Measurements from ENCODE around the gene AVPR2. TPM values are rescaled to one million over a fixed set of nuclear protein-coding genes. Genes with fewer than 3 reads are reported as not detected.
A peak's percentile ranks its signal among the peaks of the same experiment; 100 is the strongest.

The AVPR2 gene
- total RNA-seq, 1 experiment from 2014 or later = not detected

DNA sequence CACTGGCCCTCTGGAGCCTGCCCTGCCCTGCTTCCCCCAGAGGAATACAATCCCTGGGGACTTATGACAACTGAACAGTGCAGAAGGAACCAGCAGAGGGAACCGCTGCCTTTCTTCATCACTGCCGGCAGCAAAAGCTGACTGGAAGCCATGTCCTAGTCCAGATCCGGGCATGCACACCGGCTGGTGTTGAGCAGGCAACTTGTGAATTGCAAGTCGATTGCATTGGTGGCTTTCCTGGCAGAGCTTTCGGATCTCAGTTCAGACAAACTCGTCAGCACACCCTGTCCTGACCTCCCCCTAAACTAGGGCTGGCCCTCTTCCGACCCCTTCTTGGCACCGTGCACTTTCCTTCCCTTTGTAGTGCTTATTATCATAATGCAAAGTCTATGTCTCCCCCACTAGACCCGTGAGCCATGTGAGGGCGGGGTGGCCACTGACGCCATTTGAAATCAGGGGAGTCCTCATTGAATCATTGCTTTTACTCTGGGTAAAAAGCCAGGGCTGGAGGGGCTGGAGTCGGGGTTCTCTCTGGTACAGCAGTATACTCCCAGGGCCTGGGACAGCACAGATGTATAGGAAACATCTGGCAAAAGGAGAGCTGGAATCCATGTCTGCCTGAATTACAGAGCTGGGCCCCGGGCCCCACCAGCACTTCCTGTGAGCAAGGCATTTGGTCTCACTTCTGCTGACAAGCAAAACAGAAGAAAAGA lies 19.8 kb downstream of the AVPR2 start:
- H3K4me1 ChIP-seq = peaks cover 8% of the 10 kb centered on the region; the same call in 1 of the 2 replicates
- TF ChIP-seq, protein P1, sequence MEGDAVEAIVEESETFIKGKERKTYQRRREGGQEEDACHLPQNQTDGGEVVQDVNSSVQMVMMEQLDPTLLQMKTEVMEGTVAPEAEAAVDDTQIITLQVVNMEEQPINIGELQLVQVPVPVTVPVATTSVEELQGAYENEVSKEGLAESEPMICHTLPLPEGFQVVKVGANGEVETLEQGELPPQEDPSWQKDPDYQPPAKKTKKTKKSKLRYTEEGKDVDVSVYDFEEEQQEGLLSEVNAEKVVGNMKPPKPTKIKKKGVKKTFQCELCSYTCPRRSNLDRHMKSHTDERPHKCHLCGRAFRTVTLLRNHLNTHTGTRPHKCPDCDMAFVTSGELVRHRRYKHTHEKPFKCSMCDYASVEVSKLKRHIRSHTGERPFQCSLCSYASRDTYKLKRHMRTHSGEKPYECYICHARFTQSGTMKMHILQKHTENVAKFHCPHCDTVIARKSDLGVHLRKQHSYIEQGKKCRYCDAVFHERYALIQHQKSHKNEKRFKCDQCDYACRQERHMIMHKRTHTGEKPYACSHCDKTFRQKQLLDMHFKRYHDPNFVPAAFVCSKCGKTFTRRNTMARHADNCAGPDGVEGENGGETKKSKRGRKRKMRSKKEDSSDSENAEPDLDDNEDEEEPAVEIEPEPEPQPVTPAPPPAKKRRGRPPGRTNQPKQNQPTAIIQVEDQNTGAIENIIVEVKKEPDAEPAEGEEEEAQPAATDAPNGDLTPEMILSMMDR (IDR thresholded peaks at IDR 0.05; ENCODE audit: insufficient read depth in 1 of 2, low read depth in 1 of 2, low read length in 1 of 2, severe bottlenecking in 1 of 2, unreplicated experiment in 1 of 2) = peak in 1 of 2 experiments; percentile 52
- Mint-ChIP-seq H3K4me1 (ENCODE audit: low read depth, unreplicated experiment) (no peaks in the 10 kb centered on the region), H3K4me3 (ENCODE audit: unreplicated experiment) (no peak overlapping the region), H3K36me3 (ENCODE audit: insufficient read depth, unreplicated experiment) (peaks cover 26% of the 10 kb centered on the region), H3K9me3 (ENCODE audit: unreplicated experiment) (no peaks in the 10 kb centered on the region), H3K27ac (ENCODE audit: unreplicated experiment) (no peak overlapping the region), H3K27me3 (ENCODE audit: insufficient read depth, unreplicated experiment) (no peaks in the 10 kb centered on the region)
- H3K36me3 ChIP-seq (ENCODE audit: control insufficient read depth, insufficient read depth, low read length) = no peaks in the 10 kb centered on the region
- CTCF ChIA-PET = interaction anchor here (0.6 to 5.0 kb wide), 2 partner anchors 13 to 23 kb away, joined by 6 to 37 read pairs; no protein-coding TSS in a partner anchor
- BruUV-seq (replicated peaks) = no TSS peak
- H3K4me3 ChIP-seq (ENCODE audit: low read depth, low read length) = no peak overlapping the region
- DNase-seq = peak; percentile 47 to 59
- POLR2A ChIA-PET = interaction anchor here (0.5 kb wide), 1 partner anchor 449 kb away, joined by 3 read pairs; no protein-coding TSS in a partner anchor
- intact Hi-C loops (cut with micrococcal nuclease; ENCODE audit: unreplicated experiment) = loop anchor here (1.0 to 10.0 kb wide), 4 partner anchors 23 to 160 kb away; partner anchors contain the start of genes IDH3G, PLXNB3 and SSR4
- no peaks in the 10 kb centered on the region for H3K27me3 ChIP-seq (replicated peaks; ENCODE audit: control insufficient read depth, insufficient read depth, low read length)
- H3K9me3 ChIP-seq = no peaks in the 10 kb centered on the region

DNA sequence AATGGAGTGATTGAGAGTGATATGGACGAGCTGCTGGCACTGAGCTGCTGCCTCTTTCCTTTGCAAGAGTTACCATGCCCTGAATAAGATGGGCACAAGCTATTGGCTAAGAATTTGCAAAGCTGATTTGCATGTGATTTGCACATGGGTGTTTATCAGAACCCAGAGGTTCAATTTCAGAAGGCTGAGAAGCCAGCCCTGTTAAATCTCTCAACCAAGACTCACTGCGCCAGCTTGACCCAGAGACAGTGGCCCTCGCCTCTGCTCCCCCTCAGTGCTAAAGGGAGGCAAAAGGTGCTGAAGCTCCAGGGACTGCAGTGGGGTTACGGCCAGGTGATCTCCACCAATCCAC lies 20.9 kb downstream of the AVPR2 start:
- peak overlapping the region; percentile 36 for H3K4me3 ChIP-seq (ENCODE audit: low read depth, low read length)
- peaks cover 8% of the 10 kb centered on the region; the same call in 1 of the 2 replicates for H3K4me1 ChIP-seq
- H3K4me3 Mint-ChIP-seq (ENCODE audit: unreplicated experiment) = peak overlapping the region; percentile 74
- TSS peak; percentile 11 for BruUV-seq (replicated peaks)
- no peaks in the 10 kb centered on the region for H3K27me3 Mint-ChIP-seq (ENCODE audit: insufficient read depth, unreplicated experiment)
- H3K36me3 ChIP-seq (ENCODE audit: control insufficient read depth, insufficient read depth, low read length) = no peaks in the 10 kb centered on the region
- POLR2A ChIA-PET = interaction anchor here (1.0 kb wide), 1 partner anchor 10 kb away, joined by 3 read pairs; the partner anchor contains the start of gene NAA10
- CTCF ChIA-PET = interaction anchor here (5.0 kb wide), 1 partner anchor 22 kb away, joined by 37 read pairs; no protein-coding TSS in a partner anchor
- H3K36me3 Mint-ChIP-seq (ENCODE audit: insufficient read depth, unreplicated experiment) = peaks cover 27% of the 10 kb centered on the region
- TF ChIP-seq, protein P1 (IDR thresholded peaks at IDR 0.05; ENCODE audit: insufficient read depth in 1 of 2, low read depth in 1 of 2, low read length in 1 of 2, severe bottlenecking in 1 of 2, unreplicated experiment in 1 of 2) = no peak
- no peaks in the 10 kb centered on the region for H3K9me3 Mint-ChIP-seq (ENCODE audit: unreplicated experiment)
- H3K4me1 Mint-ChIP-seq (ENCODE audit: low read depth, unreplicated experiment) = no peaks in the 10 kb centered on the region
- no peak for DNase-seq
- no peaks in the 10 kb centered on the region for H3K9me3 ChIP-seq
- intact Hi-C loops (cut with micrococcal nuclease; ENCODE audit: unreplicated experiment) = loop anchor here (10.0 kb wide), 1 partner anchor 131 kb away; the partner anchor contains the start of genes IDH3G and SSR4
- no peaks in the 10 kb centered on the region for H3K27me3 ChIP-seq (replicated peaks; ENCODE audit: control insufficient read depth, insufficient read depth, low read length)
- no peak overlapping the region for H3K27ac Mint-ChIP-seq (ENCODE audit: unreplicated experiment)

DNA sequence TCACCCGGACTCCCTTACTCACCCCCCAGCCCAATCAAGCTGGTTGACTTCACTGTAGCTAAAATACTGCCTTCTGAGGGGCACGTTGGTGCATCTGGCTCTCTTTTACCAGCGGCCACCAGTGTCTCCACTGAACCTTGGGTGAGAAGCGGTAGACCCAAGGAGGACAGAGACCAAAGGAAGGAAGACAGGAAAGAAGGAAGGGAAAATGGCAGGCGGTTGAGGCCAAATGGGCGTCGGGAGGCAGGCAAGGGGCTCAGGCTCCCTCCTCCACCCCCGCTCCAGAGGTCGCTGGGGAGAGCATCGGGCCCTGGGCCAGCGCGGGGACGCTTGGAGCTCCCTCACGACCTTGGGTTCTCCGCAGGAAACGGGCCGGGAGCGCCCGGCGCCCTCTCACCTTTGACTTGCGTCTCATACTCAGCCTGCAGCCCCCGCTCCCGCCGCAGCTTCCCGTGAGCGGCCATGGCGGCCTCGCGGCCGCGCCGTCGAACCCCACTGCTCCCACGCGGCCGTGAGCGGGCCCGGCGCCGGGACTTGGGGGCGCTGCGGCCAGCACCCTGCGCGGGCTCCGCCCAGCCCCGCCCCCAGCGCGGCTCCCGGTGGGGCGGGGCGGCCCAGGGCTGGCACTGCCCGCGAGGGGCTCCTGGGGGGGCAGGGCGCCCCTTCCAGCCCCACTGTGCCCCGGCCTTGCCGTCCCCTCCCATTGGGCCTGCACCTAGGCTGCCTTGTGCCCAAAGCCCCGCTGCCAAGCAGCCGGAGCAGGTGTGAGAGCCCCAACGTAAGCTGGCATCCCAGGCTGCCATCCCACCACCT lies 21.5 kb downstream of the AVPR2 start, which contains the start of gene ARHGAP4:
TSS of gene ARHGAP4 (minus strand) at position 526 of the 813 bp plus-strand sequence. CDS start at position 464, 62 bp downstream.
- POLR2A ChIA-PET = interaction anchor here (0.6 to 1.0 kb wide), 2 partner anchors 9 to 19 kb away, joined by 3 to 4 read pairs; partner anchors contain the start of gene NAA10
- Mint-ChIP-seq H3K4me3 (ENCODE audit: unreplicated experiment) (peak within 1 kb of the TSS; percentile 74), H3K36me3 (ENCODE audit: insufficient read depth, unreplicated experiment) (peaks cover 27% of the 10 kb centered on the region), H3K27me3 (ENCODE audit: insufficient read depth, unreplicated experiment) (no peaks in the 10 kb centered on the region), H3K27ac (ENCODE audit: unreplicated experiment) (peak within 1 kb of the TSS; percentile 73), H3K4me1 (ENCODE audit: low read depth, unreplicated experiment) (no peaks in the 10 kb centered on the region), H3K9me3 (ENCODE audit: unreplicated experiment) (no peaks in the 10 kb centered on the region)
- no peaks in the 10 kb centered on the region for H3K27me3 ChIP-seq (replicated peaks; ENCODE audit: control insufficient read depth, insufficient read depth, low read length)
- TF ChIP-seq, protein P1 (IDR thresholded peaks at IDR 0.05; ENCODE audit: insufficient read depth in 1 of 2, low read depth in 1 of 2, low read length in 1 of 2, severe bottlenecking in 1 of 2, unreplicated experiment in 1 of 2) = no peak
- peaks cover 8% of the 10 kb centered on the region; the same call in 1 of the 2 replicates for H3K4me1 ChIP-seq
- no peaks in the 10 kb centered on the region for H3K9me3 ChIP-seq
- intact Hi-C loops (cut with micrococcal nuclease; ENCODE audit: unreplicated experiment) = loop anchor here (10.0 kb wide), 1 partner anchor 131 kb away; the partner anchor contains the start of genes IDH3G and SSR4
- H3K36me3 ChIP-seq (ENCODE audit: control insufficient read depth, insufficient read depth, low read length) = no peaks in the 10 kb centered on the region
- peak within 1 kb of the TSS; percentile 42 for H3K4me3 ChIP-seq (ENCODE audit: low read depth, low read length)
- CTCF ChIA-PET = interaction anchor here (5.0 kb wide), 1 partner anchor 22 kb away, joined by 37 read pairs; no protein-coding TSS in a partner anchor
- no TSS peak for BruUV-seq (replicated peaks)
- DNase-seq = no peak

Measured in Caco-2 (cell line).